ENCODE data around the gene TCN2.
"Not testable (repeated sequence)": the region's sequence is repeated elsewhere in the genome, so short reads cannot be mapped to it uniquely, and the experiment has no call there.

TCN2 gene

GRCh38 chr22:30609260-30610185, 2.5 kb downstream of the TCN2 start:
- DNase-seq (ENCODE audit: low read depth in 1 of 2, low spot score in 1 of 2) = no peak

GRCh38 chr22:30610299-30610698, 3.3 kb downstream of the TCN2 start:
- DNase-seq (ENCODE audit: low read depth in 1 of 2, low spot score in 1 of 2) = no peak

- DNase-seq (ENCODE audit: low read depth in 1 of 2, low spot score in 1 of 2) = no peak
These were observed 4.2 kb downstream of the TCN2 start for GRCh38 chr22:30611197-30611596.

DNA sequence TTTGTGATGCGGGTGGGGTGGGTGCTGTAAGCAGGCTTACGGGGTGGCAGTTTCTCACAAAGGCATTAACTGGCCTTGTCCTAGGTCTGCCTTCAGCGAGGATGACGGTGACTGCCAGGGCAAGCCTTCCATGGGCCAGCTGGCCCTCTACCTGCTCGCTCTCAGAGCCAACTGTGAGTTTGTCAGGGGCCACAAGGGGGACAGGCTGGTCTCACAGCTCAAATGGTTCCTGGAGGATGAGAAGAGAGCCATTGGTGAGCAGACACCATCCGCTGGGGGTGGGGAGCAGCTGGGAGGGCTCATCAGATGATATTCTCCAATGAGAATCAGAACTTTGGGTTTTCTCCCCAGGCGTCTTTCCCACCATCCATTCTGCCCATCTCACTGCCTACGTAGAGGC, 5.8 kb downstream of the TCN2 start:
- no peak for DNase-seq (ENCODE audit: low read depth in 1 of 2, low spot score in 1 of 2)

GRCh38 chr22:30614268-30614667, 7.3 kb downstream of the TCN2 start:
- no peak for DNase-seq (ENCODE audit: low read depth in 1 of 2, low spot score in 1 of 2)

DNA sequence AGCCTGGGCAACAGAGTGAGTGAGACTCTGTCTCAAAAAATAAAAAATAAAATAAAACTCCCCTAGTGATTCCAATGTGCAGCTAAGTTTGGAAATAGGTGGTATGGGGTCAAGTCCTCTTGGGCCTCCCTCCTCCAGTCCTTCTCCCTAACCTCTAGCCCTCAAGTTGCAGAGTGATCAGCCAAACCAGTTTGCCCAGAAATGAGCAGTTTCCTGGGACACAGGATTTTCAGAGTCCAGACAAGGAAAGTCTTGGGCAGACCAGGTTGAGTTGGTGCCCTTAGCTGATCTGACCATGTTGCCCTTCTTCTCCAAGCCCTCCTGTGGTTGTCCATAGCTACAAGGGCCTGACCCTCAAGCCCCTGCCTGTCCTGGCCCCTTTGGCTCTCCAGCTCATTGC, 7.9 kb downstream of the TCN2 start:
- DNase-seq (ENCODE audit: low read depth in 1 of 2, low spot score in 1 of 2) = no peak

- DNase-seq (ENCODE audit: low read depth in 1 of 2, low spot score in 1 of 2) = no peak
These were observed 8.6 kb downstream of the TCN2 start for GRCh38 chr22:30615543-30615954.

DNA sequence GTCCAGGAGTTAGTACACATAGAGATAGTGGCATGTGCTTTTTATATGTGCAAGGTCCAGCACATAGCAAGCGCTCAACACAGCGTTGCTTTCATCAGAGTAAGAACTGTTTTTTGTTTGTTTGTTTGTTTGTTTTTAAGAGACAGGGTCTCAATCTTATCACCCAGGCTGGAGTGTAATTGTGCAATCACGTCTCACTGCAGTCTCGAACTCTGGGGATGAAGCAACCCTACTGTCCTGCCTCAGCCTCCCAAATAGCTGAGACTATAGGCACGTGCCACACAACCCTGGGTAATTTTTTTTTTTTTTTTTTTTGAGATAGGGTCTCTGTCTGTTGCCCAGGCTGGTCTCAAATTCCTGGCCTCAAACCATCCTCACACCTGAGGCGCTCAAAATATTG, 10.8 kb downstream of the TCN2 start:
- no peak for DNase-seq (ENCODE audit: low read depth in 1 of 2, low spot score in 1 of 2)

GRCh38 chr22:30619909-30620308, 12.9 kb downstream of the TCN2 start:
- DNase-seq (ENCODE audit: low read depth in 1 of 2, low spot score in 1 of 2) = not testable (repeated sequence)

- no peak for DNase-seq (ENCODE audit: low read depth in 1 of 2, low spot score in 1 of 2)
These were observed 19.4 kb downstream of the TCN2 start for GRCh38 chr22:30626413-30626812.

GRCh38 chr22:30627471-30627870, 20.5 kb downstream of the TCN2 start:
- no peak for DNase-seq (ENCODE audit: low read depth in 1 of 2, low spot score in 1 of 2)

GRCh38 chr22:30628491-30628890, 21.5 kb downstream of the TCN2 start:
- no peak for DNase-seq (ENCODE audit: low read depth in 1 of 2, low spot score in 1 of 2)

DNA sequence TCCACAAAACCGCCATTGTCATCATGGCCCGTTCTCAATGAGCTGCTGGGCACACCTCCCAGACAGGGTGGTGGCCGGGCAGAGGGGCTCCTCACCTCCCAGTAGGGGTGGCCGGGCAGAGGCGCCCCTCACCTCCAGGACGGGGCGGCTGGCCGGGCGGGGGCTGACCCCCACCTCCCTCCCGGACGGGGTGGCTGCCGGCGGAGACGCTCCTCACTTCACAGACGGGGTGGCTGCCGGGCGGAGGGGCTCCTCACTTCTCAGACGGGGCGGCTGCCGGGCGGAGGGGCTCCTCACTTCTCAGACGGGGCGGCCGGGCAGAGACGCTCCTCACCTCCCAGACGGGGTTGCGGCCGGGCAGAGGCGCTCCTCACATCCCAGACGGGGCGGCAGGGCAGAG, 24.5 kb downstream of the TCN2 start:
- not testable (repeated sequence) for DNase-seq (ENCODE audit: low read depth in 1 of 2, low spot score in 1 of 2)

GRCh38 chr22:30634471-30635233, 27.7 kb downstream of the TCN2 start:
- peak; percentile 86 to 93 for DNase-seq (ENCODE audit: low read depth in 1 of 2, low spot score in 1 of 2)

DNA sequence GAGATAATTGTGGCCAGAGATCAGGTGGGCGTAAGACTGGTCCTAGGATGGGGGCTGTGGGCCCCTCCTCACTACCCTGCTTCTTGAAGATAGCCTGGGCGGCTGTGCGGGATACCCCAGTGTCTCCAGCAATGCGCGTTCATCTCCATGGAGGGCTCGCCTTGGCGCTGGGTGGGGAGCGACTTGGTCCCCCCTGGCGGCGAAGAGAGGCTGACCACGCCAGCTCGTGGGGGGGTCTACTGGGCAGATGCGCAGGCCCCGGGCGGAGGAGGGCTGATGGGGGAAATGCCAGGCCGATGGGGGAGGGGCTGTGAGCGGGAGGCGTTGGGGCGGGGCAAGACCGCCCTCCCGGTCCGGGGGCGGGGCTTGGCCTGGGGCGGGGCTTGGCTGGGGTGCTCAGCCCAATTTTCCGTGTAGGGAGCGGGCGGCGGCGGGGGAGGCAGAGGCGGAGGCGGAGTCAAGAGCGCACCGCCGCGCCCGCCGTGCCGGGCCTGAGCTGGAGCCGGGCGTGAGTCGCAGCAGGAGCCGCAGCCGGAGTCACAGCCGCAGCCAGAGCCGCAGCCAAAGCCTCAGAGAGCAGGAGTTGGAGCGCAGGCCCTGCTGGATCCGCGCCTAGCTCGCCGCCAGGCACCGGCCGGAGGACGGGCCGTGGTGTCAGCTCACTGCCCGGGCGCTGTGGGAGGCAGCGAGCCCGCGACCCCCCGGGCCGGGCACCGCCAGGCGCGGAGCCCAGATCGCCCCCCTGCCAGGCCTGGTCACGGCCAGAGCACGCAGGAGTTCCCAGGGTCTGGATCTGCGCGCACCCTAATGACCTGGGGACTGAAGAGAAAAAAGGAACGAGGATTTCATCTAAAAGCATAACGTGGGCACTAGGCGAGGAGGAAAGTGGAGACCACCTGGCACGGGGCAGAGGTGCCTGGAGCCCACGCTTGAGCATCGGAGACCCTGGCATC, 28.6 kb downstream of the TCN2 start, which contains the start of gene SLC35E4:
Gene SLC35E4 (plus strand): TSS at position 509 of the 953 bp plus-strand sequence. CDS start 670 bp downstream, outside the sequence.
- peak; percentile 89 to 93 for DNase-seq (ENCODE audit: low read depth in 1 of 2, low spot score in 1 of 2)

- DNase-seq (ENCODE audit: low read depth in 1 of 2, low spot score in 1 of 2) = no peak
These were observed 29.5 kb downstream of the TCN2 start for GRCh38 chr22:30636226-30637077.

DNA sequence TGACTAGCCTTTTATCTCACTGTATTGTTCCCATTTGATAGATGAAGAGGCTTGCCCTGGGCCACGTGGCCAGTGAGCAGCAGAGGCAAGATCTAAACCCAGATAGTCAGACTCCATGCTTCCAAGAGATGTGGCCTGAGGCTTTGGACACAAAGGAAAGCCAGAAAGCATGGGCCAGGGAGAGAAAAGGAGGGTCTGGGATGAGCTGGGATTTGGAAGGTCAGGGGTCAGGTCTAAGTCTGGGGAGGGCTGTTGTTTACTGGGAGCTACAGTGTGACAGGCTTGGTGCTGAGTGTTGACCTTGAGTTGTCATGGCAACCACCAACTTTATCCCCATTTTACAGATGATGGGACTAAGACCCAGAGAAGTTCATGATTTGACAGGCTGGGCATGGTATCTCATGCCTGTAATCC, 30.7 kb downstream of the TCN2 start:
- no peak for DNase-seq (ENCODE audit: low read depth in 1 of 2, low spot score in 1 of 2)

DNA sequence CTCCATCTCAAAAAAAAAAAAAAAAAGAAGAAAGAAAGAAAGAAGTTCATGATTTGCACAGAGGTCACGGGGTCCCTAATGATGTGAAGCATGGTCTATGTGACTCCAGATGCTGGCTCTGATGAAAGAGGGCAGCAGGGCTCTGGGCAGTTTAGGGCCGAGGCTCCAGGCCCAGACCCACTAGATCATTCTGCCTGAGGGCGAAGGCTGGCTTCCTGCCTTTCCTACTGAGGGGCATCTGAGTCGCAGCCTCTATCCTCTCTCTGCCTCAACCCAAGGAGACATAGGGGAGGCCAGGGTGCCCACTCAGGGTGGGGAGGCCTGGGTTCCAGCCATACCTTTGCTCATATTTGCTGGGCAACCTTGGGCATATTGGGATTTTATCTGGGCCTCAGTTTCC, 33.4 kb downstream of the TCN2 start:
- DNase-seq (ENCODE audit: low read depth in 1 of 2, low spot score in 1 of 2) = no peak

- DNase-seq (ENCODE audit: low read depth in 1 of 2, low spot score in 1 of 2) = no peak
These were observed 34.0 kb downstream of the TCN2 start for GRCh38 chr22:30640839-30641430.
